CD14-positive monocyte (primary cell): ENCODE data around the gene SPATA2. TPM values are rescaled to one million over a fixed set of nuclear protein-coding genes. Genes with fewer than 3 reads are reported as not detected.

Experiments used
- DNase-seq, 3 donors: peaks; one replicate each; pipeline ENCODE4 v3.0.0-alpha.2; 2011 to 2022
- H2AFZ ChIP-seq: 2 replicates; pipeline ENCODE4 v1.6.0; 2012; ENCODE audit warnings: mild to moderate bottlenecking, low read depth, low read length, inconsistent platforms; ENCODE audit not compliant: insufficient read depth, poor library complexity, severe bottlenecking
- H3K27ac ChIP-seq, 2 donors: 1 replicate in 1 of 2; 2 replicates in 1 of 2; pipeline ENCODE4 v1.5.1; 2012 to 2013; ENCODE audit warnings: low read length in 2 of 2, control low read depth in 1 of 2, inconsistent platforms in 1 of 2, low read depth in 1 of 2, mild to moderate bottlenecking in 1 of 2
- H3K27me3 ChIP-seq, 2 donors: one replicate each; pipeline versions ENCODE4 v1.6.0 to v1.6.1; 2011 to 2013; ENCODE audit warnings: low read length in 2 of 2; ENCODE audit not compliant: control insufficient read depth in 2 of 2, insufficient read depth in 2 of 2
- H3K36me3 ChIP-seq, 2 donors: replicated peaks in 1 of 2; 1 replicate in 1 of 2; 2 replicates in 1 of 2; pipeline versions ENCODE4 v1.5.1 to v1.6.1; 2012 to 2013; ENCODE audit warnings: low read length in 2 of 2, control low read depth in 1 of 2, inconsistent platforms in 1 of 2, mild to moderate bottlenecking in 1 of 2; ENCODE audit not compliant: insufficient read depth in 2 of 2, control insufficient read depth in 1 of 2
- H3K4me1 ChIP-seq, 2 donors: 1 replicate in 1 of 2; 2 replicates in 1 of 2; pipeline versions ENCODE4 v1.5.1 to v1.6.1; 2012 to 2013; ENCODE audit warnings: low read length in 2 of 2, control low read depth in 1 of 2, inconsistent platforms in 1 of 2, mild to moderate bottlenecking in 1 of 2, moderate library complexity in 1 of 2; ENCODE audit not compliant: insufficient read depth in 2 of 2, control insufficient read depth in 1 of 2
- H3K4me2 ChIP-seq: replicated peaks from 2 replicates; pipeline ENCODE3; 2012; ENCODE audit warnings: low read length, moderate library complexity, mild to moderate bottlenecking; ENCODE audit not compliant: poor library complexity, severe bottlenecking; ENCODE audit errors: extremely low read depth
- H3K4me3 ChIP-seq, 3 experiments: fragments of 200-600 bp in 1 of 3; sonication (generic) in 1 of 3; replicated peaks in 1 of 3; 1 replicate in 2 of 3; 2 replicates in 1 of 3; pipeline ENCODE4 v1.5.1; 2011 to 2013; ENCODE audit warnings: low read length in 3 of 3, mild to moderate bottlenecking in 3 of 3, control low read depth in 2 of 3, low read depth in 2 of 3, inconsistent platforms in 1 of 3, moderate library complexity in 1 of 3
- H3K79me2 ChIP-seq: 2 replicates; pipeline ENCODE4 v1.6.0; 2012; ENCODE audit warnings: mild to moderate bottlenecking, control low read depth, inconsistent platforms, low read length, moderate library complexity; ENCODE audit not compliant: insufficient read depth
- H3K9ac ChIP-seq: 2 replicates; pipeline ENCODE4 v1.6.0; 2017; ENCODE audit warnings: low read length, mild to moderate bottlenecking; ENCODE audit not compliant: insufficient read depth, poor library complexity, severe bottlenecking
- H3K9me3 ChIP-seq, 2 donors: replicated peaks in 1 of 2; 1 replicate in 1 of 2; 2 replicates in 1 of 2; pipeline versions ENCODE4 v1.5.1 to v1.6.1; 2012 to 2013; ENCODE audit warnings: low read length in 2 of 2, control low read depth in 1 of 2; ENCODE audit not compliant: control insufficient read depth in 1 of 2, insufficient read depth in 1 of 2
- H4K20me1 ChIP-seq: 2 replicates; pipeline ENCODE4 v1.6.0; 2012; ENCODE audit warnings: mild to moderate bottlenecking, low read length, control low read depth, moderate library complexity; ENCODE audit not compliant: insufficient read depth
- H3K27ac Mint-ChIP-seq, 7 donors: one replicate each; pipeline ENCODE4 v1.8.0; 2020; ENCODE audit warnings: mild to moderate bottlenecking in 7 of 7, mixed read lengths in 7 of 7, moderate library complexity in 6 of 7, inconsistent platforms in 2 of 7
- H3K27me3 Mint-ChIP-seq, 3 donors: one replicate each; pipeline ENCODE4 v1.8.0; 2021 to 2022; ENCODE audit warnings: low read depth in 3 of 3, mild to moderate bottlenecking in 3 of 3, mixed read lengths in 3 of 3, moderate library complexity in 3 of 3, inconsistent platforms in 1 of 3
- H3K36me3 Mint-ChIP-seq, 2 donors: one replicate each; pipeline ENCODE4 v1.8.0; 2020; ENCODE audit warnings: mixed read lengths in 2 of 2, inconsistent platforms in 1 of 2, mild to moderate bottlenecking in 1 of 2
- H3K4me1 Mint-ChIP-seq: one replicate; pipeline ENCODE4 v1.8.0; 2020; ENCODE audit warnings: mild to moderate bottlenecking, mixed read lengths
- H3K4me3 Mint-ChIP-seq, 2 donors: one replicate each; pipeline ENCODE4 v1.8.0; 2020; ENCODE audit warnings: mild to moderate bottlenecking in 2 of 2, mixed read lengths in 2 of 2, moderate library complexity in 1 of 2
- H3K9me3 Mint-ChIP-seq, 7 donors: one replicate each; pipeline ENCODE4 v1.8.0; 2020 to 2022; ENCODE audit warnings: mixed read lengths in 7 of 7, mild to moderate bottlenecking in 6 of 7, moderate library complexity in 6 of 7, inconsistent platforms in 2 of 7
- WGBS: methylation state at CpG from one replicate; pipeline ENCODE4 v1.1.5; 2013; ENCODE audit warnings: missing lambda C conversion rate; ENCODE audit not compliant: insufficient coverage; 5-methylcytosine and 5-hydroxymethylcytosine counted together
- intact Hi-C, 2 donors: fragments of 100-400 bp; cut with micrococcal nuclease; formaldehyde crosslinking; loops; one replicate each; pipeline versions ENCODE4 v1.15.0 to v1.15.1; 2023
- polyA plus RNA-seq, 3 donors: library from polyadenylated mRNA; depleted of rRNA in 1 of 3; unstranded in 2 of 3; stranded (reverse) in 1 of 3; fragments of 300-500 nt in 2 of 3; fragments of >200 nt in 1 of 3; fragmentation: Illumina TruSeq in 2 of 3; gene quantifications; 1 replicate in 2 of 3; 2 replicates in 1 of 3; pipeline ENCODE4 v1.2.3, GENCODE V29; 2012 to 2021
- TF ChIP-seq, protein P1 (sequence below): fragments of 200-600 bp; IDR thresholded peaks from one replicate; pipeline ENCODE4 v1.8.0; 2022; ENCODE audit warnings: antibody characterized with exemption, mild to moderate bottlenecking

Gene SPATA2
- polyA plus RNA-seq, 3 donors = 1.9 to 13.3 (median 3.9) TPM

- Mint-ChIP-seq H3K27me3 (peaks cover 0 to 2% (median 0%) of the 10 kb centered on the region in 3 donors), H3K9me3 (no peaks in the 10 kb centered on the region), H3K27ac (no peak overlapping the region), H3K36me3 (peaks cover 70 to 96% of the 10 kb centered on the region in 2 donors), H3K4me1 (peaks cover 1% of the 10 kb centered on the region), H3K4me3 (no peak overlapping the region)
- intact Hi-C loops = no loop called here
- Histone ChIP-seq H3K27me3 (no peaks in the 10 kb centered on the region), H3K4me1 (no peaks in the 10 kb centered on the region), H3K36me3 (peaks cover 82 to 97% of the 10 kb centered on the region in 2 donors), H3K4me2 (no peak overlapping the region), H3K79me2 (peaks cover 67% of the 10 kb centered on the region), H2AFZ (no peak overlapping the region), H3K27ac (no peak overlapping the region), H3K4me3 (no peak overlapping the region), H3K9ac (no peak overlapping the region), H3K9me3 (no peaks in the 10 kb centered on the region), H4K20me1 (peaks cover 95% of the 10 kb centered on the region)
- TF ChIP-seq, protein P1, sequence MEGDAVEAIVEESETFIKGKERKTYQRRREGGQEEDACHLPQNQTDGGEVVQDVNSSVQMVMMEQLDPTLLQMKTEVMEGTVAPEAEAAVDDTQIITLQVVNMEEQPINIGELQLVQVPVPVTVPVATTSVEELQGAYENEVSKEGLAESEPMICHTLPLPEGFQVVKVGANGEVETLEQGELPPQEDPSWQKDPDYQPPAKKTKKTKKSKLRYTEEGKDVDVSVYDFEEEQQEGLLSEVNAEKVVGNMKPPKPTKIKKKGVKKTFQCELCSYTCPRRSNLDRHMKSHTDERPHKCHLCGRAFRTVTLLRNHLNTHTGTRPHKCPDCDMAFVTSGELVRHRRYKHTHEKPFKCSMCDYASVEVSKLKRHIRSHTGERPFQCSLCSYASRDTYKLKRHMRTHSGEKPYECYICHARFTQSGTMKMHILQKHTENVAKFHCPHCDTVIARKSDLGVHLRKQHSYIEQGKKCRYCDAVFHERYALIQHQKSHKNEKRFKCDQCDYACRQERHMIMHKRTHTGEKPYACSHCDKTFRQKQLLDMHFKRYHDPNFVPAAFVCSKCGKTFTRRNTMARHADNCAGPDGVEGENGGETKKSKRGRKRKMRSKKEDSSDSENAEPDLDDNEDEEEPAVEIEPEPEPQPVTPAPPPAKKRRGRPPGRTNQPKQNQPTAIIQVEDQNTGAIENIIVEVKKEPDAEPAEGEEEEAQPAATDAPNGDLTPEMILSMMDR = no peak
- DNase-seq = no peak
- WGBS = no CpG with 5 or more reads among the region's 10 CpGs
These were observed 30.6 kb upstream of the SPATA2 start for GRCh38 chr20:49945701-49946477.

- peaks cover 69% of the 10 kb centered on the region for H3K79me2 ChIP-seq
- H3K4me3 Mint-ChIP-seq = no peak overlapping the region
- H3K36me3 ChIP-seq = peaks cover 77 to 95% of the 10 kb centered on the region in 2 donors
- H3K36me3 Mint-ChIP-seq = peaks cover 66 to 94% of the 10 kb centered on the region in 2 donors
- DNase-seq = no peak
- no peak overlapping the region for H3K4me3 ChIP-seq
- peaks cover 95% of the 10 kb centered on the region for H4K20me1 ChIP-seq
- H3K4me1 Mint-ChIP-seq = peaks cover 2% of the 10 kb centered on the region
- no peaks in the 10 kb centered on the region for H3K4me1 ChIP-seq
- peak overlapping the region in 1 of 7 donors; percentile 20 for H3K27ac Mint-ChIP-seq
- intact Hi-C loops = no loop called here
- no peaks in the 10 kb centered on the region for H3K9me3 ChIP-seq
- H3K27me3 ChIP-seq = no peaks in the 10 kb centered on the region
- peaks cover 0 to 2% (median 0%) of the 10 kb centered on the region in 3 donors for H3K27me3 Mint-ChIP-seq
- WGBS = 80% methylated on average over 2 of the region's 3 CpGs
- no peak overlapping the region for H3K4me2 ChIP-seq
- TF ChIP-seq, protein P1 = no peak
- H2AFZ ChIP-seq = no peak overlapping the region
- H3K9me3 Mint-ChIP-seq = no peaks in the 10 kb centered on the region
- no peak overlapping the region for H3K27ac ChIP-seq
- H3K9ac ChIP-seq = no peak overlapping the region
These were observed 30.0 kb upstream of the SPATA2 start for GRCh38 chr20:49945306-49945700.
